ENCODE data around the gene STK24. TPM values are rescaled to one million over a fixed set of nuclear protein-coding genes. Genes with fewer than 3 reads are reported as not detected.

The STK24 gene
- total RNA-seq, 2 donors from 2014 or later, result 50.8 to 80.3 TPM

GRCh38 chr13:98549006-98549727 lies 27.7 kb downstream of the STK24 start:
- Histone ChIP-seq H3K27me3 (replicated peaks; ENCODE audit: insufficient read depth) (no peaks in the 10 kb centered on the region), H3K4me1 (ENCODE audit: control insufficient read depth in 1 of 2, low read depth in 2 of 2) (peaks cover 9 to 28% of the 10 kb centered on the region in 2 donors), H3K36me3 (peaks cover 3% of the 10 kb centered on the region), H3K4me3 (no peak overlapping the region), H3K27ac (no peak overlapping the region), H3K9me3 (peaks cover 3% of the 10 kb centered on the region)
- TF ChIP-seq CTCF (IDR thresholded peaks at IDR 0.05), result no peak
- DNase-seq (ENCODE audit: low spot score), result no peak
- no peak for ATAC-seq (ENCODE audit: insufficient number of reproducible peaks, low FRiP score, low read depth)

- Histone ChIP-seq H3K27ac (no peak overlapping the region), H3K27me3 (replicated peaks; ENCODE audit: insufficient read depth) (no peaks in the 10 kb centered on the region), H3K36me3 (peaks cover 3% of the 10 kb centered on the region), H3K9me3 (peaks cover 3% of the 10 kb centered on the region), H3K4me1 (ENCODE audit: control insufficient read depth in 1 of 2, low read depth in 2 of 2) (peaks cover 7 to 29% of the 10 kb centered on the region in 2 donors), H3K4me3 (no peak overlapping the region)
- no peak for ATAC-seq (ENCODE audit: insufficient number of reproducible peaks, low FRiP score, low read depth)
- no peak for DNase-seq (ENCODE audit: low spot score)
- no peak for TF ChIP-seq CTCF (IDR thresholded peaks at IDR 0.05)
These were observed 28.7 kb downstream of the STK24 start for GRCh38 chr13:98548230-98548629.

GRCh38 chr13:98547455-98547854 lies 29.5 kb downstream of the STK24 start:
- H3K4me3 ChIP-seq, result no peak overlapping the region
- TF ChIP-seq CTCF (IDR thresholded peaks at IDR 0.05), result no peak
- no peaks in the 10 kb centered on the region for H3K27me3 ChIP-seq (replicated peaks; ENCODE audit: insufficient read depth)
- DNase-seq (ENCODE audit: low spot score), result no peak
- H3K9me3 ChIP-seq, result peaks cover 3% of the 10 kb centered on the region
- peaks cover 10 to 29% of the 10 kb centered on the region in 2 donors for H3K4me1 ChIP-seq (ENCODE audit: control insufficient read depth in 1 of 2, low read depth in 2 of 2)
- ATAC-seq (ENCODE audit: insufficient number of reproducible peaks, low FRiP score, low read depth), result no peak
- H3K27ac ChIP-seq, result no peak overlapping the region
- H3K36me3 ChIP-seq, result peaks cover 3% of the 10 kb centered on the region

GRCh38 chr13:98546402-98546801 lies 30.5 kb downstream of the STK24 start:
- peaks cover 10 to 38% of the 10 kb centered on the region in 2 donors for H3K4me1 ChIP-seq (ENCODE audit: control insufficient read depth in 1 of 2, low read depth in 2 of 2)
- H3K4me3 ChIP-seq, result no peak overlapping the region
- peaks cover 3% of the 10 kb centered on the region for H3K36me3 ChIP-seq
- TF ChIP-seq CTCF (IDR thresholded peaks at IDR 0.05), result no peak
- DNase-seq (ENCODE audit: low spot score) (no peak), ATAC-seq (ENCODE audit: insufficient number of reproducible peaks, low FRiP score, low read depth) (no peak)
- no peaks in the 10 kb centered on the region for H3K27me3 ChIP-seq (replicated peaks; ENCODE audit: insufficient read depth)
- peaks cover 3% of the 10 kb centered on the region for H3K9me3 ChIP-seq
- H3K27ac ChIP-seq, result no peak overlapping the region

- DNase-seq (ENCODE audit: low spot score), result no peak
- Histone ChIP-seq H3K4me1 (ENCODE audit: control insufficient read depth in 1 of 2, low read depth in 2 of 2) (peaks cover 16 to 51% of the 10 kb centered on the region in 2 donors), H3K27ac (no peak overlapping the region), H3K4me3 (no peak overlapping the region), H3K27me3 (replicated peaks; ENCODE audit: insufficient read depth) (no peaks in the 10 kb centered on the region), H3K36me3 (peaks cover 2% of the 10 kb centered on the region), H3K9me3 (peaks cover under 1% of the 10 kb centered on the region)
- no peak for ATAC-seq (ENCODE audit: insufficient number of reproducible peaks, low FRiP score, low read depth)
- no peak for TF ChIP-seq CTCF (IDR thresholded peaks at IDR 0.05)
These were observed 32.7 kb downstream of the STK24 start for GRCh38 chr13:98544104-98544710.
